Kidney (tissue), 14 donors: ENCODE results near the gene ADRB2. TPM values are rescaled to one million over a fixed set of nuclear protein-coding genes. Genes with fewer than 3 reads are reported as not detected.

Experiments used
- DNase-seq, 5 donors: peaks; one replicate each; pipeline ENCODE4 v3.0.0-alpha.2; 2013 to 2020
- FAIRE-seq: peaks from 2 replicates; lab custom pipeline; 2012; peaks lifted over from hg19 to GRCh38; lab: Jason Lieb, UNC
- H3K27ac ChIP-seq, 2 donors: one replicate each; pipeline ENCODE4 v1.7.0; 2013; ENCODE audit warnings: low read depth in 2 of 2, low read length in 2 of 2, inconsistent platforms in 1 of 2
- H3K27me3 ChIP-seq: one replicate; pipeline ENCODE4 v1.7.1; 2013; ENCODE audit warnings: low read length, inconsistent platforms; ENCODE audit not compliant: control insufficient read depth, insufficient read depth
- H3K36me3 ChIP-seq, 3 donors: one replicate each; pipeline versions ENCODE4 v1.7.0 to v1.7.1; 2013; ENCODE audit warnings: low read length in 3 of 3, control low read depth in 1 of 3, inconsistent platforms in 1 of 3; ENCODE audit not compliant: insufficient read depth in 3 of 3, control insufficient read depth in 2 of 3
- H3K4me1 ChIP-seq, 3 donors: one replicate each; pipeline versions ENCODE4 v1.7.0 to v1.7.1; 2013; ENCODE audit warnings: low read length in 3 of 3, inconsistent platforms in 1 of 3, low read depth in 1 of 3; ENCODE audit not compliant: control insufficient read depth in 2 of 3, insufficient read depth in 2 of 3
- H3K4me3 ChIP-seq, 3 donors: one replicate each; pipeline versions ENCODE4 v1.7.0 to v1.8.1; 2013; ENCODE audit warnings: low read length in 3 of 3, control low read depth in 1 of 3, inconsistent platforms in 1 of 3
- H3K9ac ChIP-seq, 3 donors: one replicate each; pipeline versions ENCODE4 v1.7.0 to v1.7.1; 2013; ENCODE audit warnings: low read length in 3 of 3, control low read depth in 1 of 3, inconsistent platforms in 1 of 3
- H3K9me3 ChIP-seq, 3 donors: one replicate each; pipeline versions ENCODE4 v1.7.0 to v1.7.1; 2013; ENCODE audit warnings: low read length in 3 of 3, control low read depth in 1 of 3, inconsistent platforms in 1 of 3; ENCODE audit not compliant: control insufficient read depth in 2 of 3, insufficient read depth in 1 of 3
- intact Hi-C: fragments of 100-400 bp; cut with DNase I; formaldehyde crosslinking; loops from one replicate; pipeline ENCODE4 v1.11.1; 2022
- polyA plus RNA-seq: library from polyadenylated mRNA; stranded (reverse); fragments of 350-450 nt; fragmentation: Illumina TruSeq; extraction: RNeasy Lipid Tissue Mini Kit (QIAGEN cat#74804); gene quantifications from one replicate; pipeline ENCODE4 v1.2.3, GENCODE V29; 2014; ENCODE audit warnings: low read depth, low replicate concordance; ENCODE audit not compliant: insufficient read depth
- total RNA-seq: library from RNA; stranded (reverse); fragmentation: NEBNext Ultra II Directional; extraction: Animal tissue kit (Norgen Biotek cat#: 25700); gene quantifications from one replicate; pipeline ENCODE4 v1.2.1, GENCODE V29; 2021
- TF ChIP-seq, protein P1 (sequence below): IDR thresholded peaks from 3 replicates; pipeline ENCODE4 v1.5.1; 2012; ENCODE audit warnings: mild to moderate bottlenecking, moderate library complexity, borderline replicate concordance; ENCODE audit not compliant: insufficient read depth; ENCODE audit errors: extremely low read depth
- donor health status: control.
- donor health status: control.
- donor health status: control.
- donor health status: control.
- donor health status: control.
- donor health status: DM: yes; HTN: yes; CAD: no.
- donor health status: Normal renal cell carcinoma (clear cell type).

The ADRB2 gene
- total and polyA plus RNA-seq, 2 donors from 2014 or later: 0.92 to 5.0 TPM

- Histone ChIP-seq H3K9me3 (no peaks in the 10 kb centered on the region), H3K27ac (no peak overlapping the region), H3K27me3 (no peaks in the 10 kb centered on the region), H3K4me1 (no peaks in the 10 kb centered on the region), H3K4me3 (no peak overlapping the region), H3K36me3 (no peaks in the 10 kb centered on the region), H3K9ac (no peak overlapping the region)
- no peak for DNase-seq
- intact Hi-C loops: no loop called here
- TF ChIP-seq, protein P1, sequence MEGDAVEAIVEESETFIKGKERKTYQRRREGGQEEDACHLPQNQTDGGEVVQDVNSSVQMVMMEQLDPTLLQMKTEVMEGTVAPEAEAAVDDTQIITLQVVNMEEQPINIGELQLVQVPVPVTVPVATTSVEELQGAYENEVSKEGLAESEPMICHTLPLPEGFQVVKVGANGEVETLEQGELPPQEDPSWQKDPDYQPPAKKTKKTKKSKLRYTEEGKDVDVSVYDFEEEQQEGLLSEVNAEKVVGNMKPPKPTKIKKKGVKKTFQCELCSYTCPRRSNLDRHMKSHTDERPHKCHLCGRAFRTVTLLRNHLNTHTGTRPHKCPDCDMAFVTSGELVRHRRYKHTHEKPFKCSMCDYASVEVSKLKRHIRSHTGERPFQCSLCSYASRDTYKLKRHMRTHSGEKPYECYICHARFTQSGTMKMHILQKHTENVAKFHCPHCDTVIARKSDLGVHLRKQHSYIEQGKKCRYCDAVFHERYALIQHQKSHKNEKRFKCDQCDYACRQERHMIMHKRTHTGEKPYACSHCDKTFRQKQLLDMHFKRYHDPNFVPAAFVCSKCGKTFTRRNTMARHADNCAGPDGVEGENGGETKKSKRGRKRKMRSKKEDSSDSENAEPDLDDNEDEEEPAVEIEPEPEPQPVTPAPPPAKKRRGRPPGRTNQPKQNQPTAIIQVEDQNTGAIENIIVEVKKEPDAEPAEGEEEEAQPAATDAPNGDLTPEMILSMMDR: no peak
- FAIRE-seq: no peak
Measured at GRCh38 chr5:148833925-148834324, 7.5 kb downstream of the ADRB2 start.

GRCh38 chr5:148834689-148835088 lies 8.3 kb downstream of the ADRB2 start:
- Histone ChIP-seq H3K4me3 (no peak overlapping the region), H3K9me3 (no peaks in the 10 kb centered on the region), H3K27ac (no peak overlapping the region), H3K4me1 (no peaks in the 10 kb centered on the region), H3K27me3 (no peaks in the 10 kb centered on the region), H3K9ac (no peak overlapping the region), H3K36me3 (no peaks in the 10 kb centered on the region)
- DNase-seq (no peak), FAIRE-seq (no peak)
- intact Hi-C loops: no loop called here
- TF ChIP-seq, protein P1: no peak

DNA sequence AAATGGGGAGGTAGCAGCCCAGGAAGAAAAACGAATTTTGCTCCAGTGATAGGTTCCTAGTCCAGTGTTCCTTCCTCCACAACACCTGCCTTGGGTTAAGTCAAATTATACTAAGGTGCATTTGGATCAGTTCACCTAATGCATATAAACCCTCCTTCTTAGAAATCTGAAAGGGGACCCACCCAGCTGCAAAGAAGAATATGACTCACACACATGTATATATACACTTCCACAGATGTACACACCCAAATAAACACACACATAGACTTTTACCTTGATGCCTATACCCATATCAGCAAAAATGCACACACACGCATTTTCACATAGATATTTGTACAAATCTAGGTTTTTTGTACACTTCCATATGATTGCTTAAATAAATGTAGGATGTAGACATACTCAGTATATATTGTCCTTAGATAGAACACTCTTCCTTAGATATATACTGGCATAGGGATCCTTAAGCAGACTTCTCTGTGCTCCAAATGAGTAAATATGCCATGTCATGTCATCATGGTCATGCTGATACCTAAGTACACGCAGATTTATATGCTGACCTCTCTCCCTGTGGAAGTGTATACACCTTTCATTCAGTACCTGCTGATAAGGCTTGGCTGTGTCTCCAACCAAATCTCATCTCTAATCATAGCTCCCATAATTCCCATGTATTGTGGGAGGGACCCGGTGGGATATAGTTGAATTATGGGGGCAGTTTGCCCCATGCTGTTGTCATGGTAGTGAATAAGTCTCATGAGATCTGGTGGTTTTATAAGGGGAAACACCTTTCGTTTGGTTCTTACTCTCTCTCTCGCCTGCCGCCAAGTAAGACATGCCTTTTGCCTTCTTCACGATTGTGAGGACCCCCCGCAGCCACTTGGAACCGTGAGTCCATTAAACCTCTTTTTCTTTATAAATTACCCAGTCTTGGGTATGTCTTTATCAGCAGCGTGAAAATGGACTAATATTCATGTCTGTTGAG lies 10.2 kb downstream of the ADRB2 start:
- DNase-seq (no peak), FAIRE-seq (no peak)
- Histone ChIP-seq H3K27me3 (no peaks in the 10 kb centered on the region), H3K4me3 (no peak overlapping the region), H3K27ac (no peak overlapping the region), H3K4me1 (no peaks in the 10 kb centered on the region), H3K36me3 (no peaks in the 10 kb centered on the region), H3K9me3 (no peaks in the 10 kb centered on the region), H3K9ac (no peak overlapping the region)
- TF ChIP-seq, protein P1: no peak
- intact Hi-C loops: no loop called here
